ENCODE results near the gene SENP1.

SENP1 gene

DNA sequence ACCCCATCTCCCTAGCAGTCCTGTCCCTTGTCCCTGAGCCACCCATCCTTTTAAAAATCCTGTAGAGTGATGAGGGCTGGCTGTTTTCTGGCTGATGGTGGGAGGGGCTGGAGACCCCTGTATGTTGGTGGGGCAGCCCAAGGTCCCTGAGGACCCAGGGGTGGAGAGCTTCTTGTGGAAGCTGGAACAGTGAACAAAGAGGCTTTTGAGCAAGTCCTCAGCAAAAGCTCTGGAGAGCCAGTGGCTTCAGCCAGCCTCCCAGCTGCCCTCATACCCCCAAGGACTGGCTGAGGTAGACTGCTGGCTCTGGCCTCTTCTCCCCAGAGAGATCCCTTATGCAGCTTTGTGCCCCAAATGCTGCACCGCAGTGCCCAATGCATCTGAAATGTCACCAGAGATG, 72.4 kb downstream of the SENP1 start:
- Histone ChIP-seq H3K27me3 (ENCODE audit: control insufficient read depth in 1 of 2, insufficient read depth in 1 of 2, low read length in 2 of 2) (peaks cover 0 to 28% of the 10 kb centered on the region in 2 experiments), H4K91ac (ENCODE audit: low read length) (no peak overlapping the region), H3K18ac (ENCODE audit: low read depth in 1 of 2, low read length in 2 of 2) (no peak overlapping the region), H3K36me3 (ENCODE audit: control insufficient read depth in 1 of 2, insufficient read depth in 2 of 2, low read depth in 1 of 2, low read length in 2 of 2) (no peaks in the 10 kb centered on the region), H2BK5ac (ENCODE audit: low read depth, low read length, poor library complexity, severe bottlenecking) (no peak overlapping the region), H2BK12ac (ENCODE audit: low read length in 2 of 2) (no peak overlapping the region), H3K9ac (ENCODE audit: low read length) (no peak overlapping the region), H3K4ac (ENCODE audit: low read depth in 1 of 2, low read length in 2 of 2) (no peak overlapping the region), H4K8ac (ENCODE audit: low read length) (no peak overlapping the region), H2AFZ (ENCODE audit: low read depth, low read length) (no peak overlapping the region), H3K4me1 (ENCODE audit: control insufficient read depth, insufficient read depth, low read depth, low read length) (peaks cover 17% of the 10 kb centered on the region), H2BK120ac (ENCODE audit: low read depth, low read length) (no peak overlapping the region), H3K9me3 (ENCODE audit: control insufficient read depth, low read length) (no peaks in the 10 kb centered on the region), H3K4me3 (ENCODE audit: insufficient read depth in 1 of 2, low read depth in 1 of 2, low read length in 2 of 2) (no peak overlapping the region), H3K79me1 (replicated peaks; ENCODE audit: low read length, poor library complexity, severe bottlenecking) (no peaks in the 10 kb centered on the region), H2AK5ac (ENCODE audit: low read length, severe bottlenecking) (no peak overlapping the region), H3K23ac (ENCODE audit: low read length in 2 of 2) (no peak overlapping the region), H3K14ac (ENCODE audit: low read length in 2 of 2) (no peak overlapping the region), H3K4me2 (ENCODE audit: low read length, poor library complexity, severe bottlenecking) (no peak overlapping the region), H2BK15ac (ENCODE audit: low read depth, poor library complexity, severe bottlenecking) (no peak overlapping the region), H3K27ac (ENCODE audit: low read length, poor library complexity, severe bottlenecking) (no peak overlapping the region)
- WGBS: no CpG with 5 or more reads among the region's 1 CpG
- no peak for DNase-seq

DNA sequence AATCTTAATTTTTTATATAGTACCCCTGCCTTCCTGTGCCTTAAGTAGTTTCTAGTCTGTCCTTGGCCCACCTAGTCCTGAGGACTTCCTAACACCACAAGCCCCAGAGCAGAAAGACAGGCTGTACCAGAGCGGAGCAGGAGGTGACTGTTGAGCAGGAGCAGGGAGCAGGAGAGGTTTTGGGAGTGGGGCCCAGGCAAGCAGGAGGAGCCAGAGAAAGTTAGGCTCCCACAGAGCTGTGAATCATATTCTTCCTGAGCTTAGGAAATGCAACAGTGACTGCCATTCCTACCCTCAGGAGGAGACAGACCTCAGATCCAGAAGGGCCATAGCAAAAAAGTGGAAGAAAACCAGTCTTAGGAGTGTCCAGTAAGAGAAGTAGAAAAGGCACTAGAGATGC, 73.3 kb downstream of the SENP1 start:
- 100% methylated on average over 1 of the region's 1 CpG for WGBS
- no peaks in the 10 kb centered on the region for H3K79me1 ChIP-seq (replicated peaks; ENCODE audit: low read length, poor library complexity, severe bottlenecking)
- H3K27me3 ChIP-seq (ENCODE audit: control insufficient read depth in 1 of 2, insufficient read depth in 1 of 2, low read length in 2 of 2): peaks cover 0 to 24% of the 10 kb centered on the region in 2 experiments
- H3K4me3 ChIP-seq (ENCODE audit: insufficient read depth in 1 of 2, low read depth in 1 of 2, low read length in 2 of 2): no peak overlapping the region
- H4K8ac ChIP-seq (ENCODE audit: low read length): no peak overlapping the region
- H3K23ac ChIP-seq (ENCODE audit: low read length in 2 of 2): no peak overlapping the region
- H4K91ac ChIP-seq (ENCODE audit: low read length): no peak overlapping the region
- H3K4me1 ChIP-seq (ENCODE audit: control insufficient read depth, insufficient read depth, low read depth, low read length): peaks cover 17% of the 10 kb centered on the region
- no peak overlapping the region for H2BK15ac ChIP-seq (ENCODE audit: low read depth, poor library complexity, severe bottlenecking)
- H3K36me3 ChIP-seq (ENCODE audit: control insufficient read depth in 1 of 2, insufficient read depth in 2 of 2, low read depth in 1 of 2, low read length in 2 of 2): no peaks in the 10 kb centered on the region
- no peak overlapping the region for H2AK5ac ChIP-seq (ENCODE audit: low read length, severe bottlenecking)
- no peak overlapping the region for H3K4ac ChIP-seq (ENCODE audit: low read depth in 1 of 2, low read length in 2 of 2)
- H3K9me3 ChIP-seq (ENCODE audit: control insufficient read depth, low read length): no peaks in the 10 kb centered on the region
- H3K18ac ChIP-seq (ENCODE audit: low read depth in 1 of 2, low read length in 2 of 2): no peak overlapping the region
- H3K14ac ChIP-seq (ENCODE audit: low read length in 2 of 2): no peak overlapping the region
- no peak overlapping the region for H3K9ac ChIP-seq (ENCODE audit: low read length)
- no peak overlapping the region for H2AFZ ChIP-seq (ENCODE audit: low read depth, low read length)
- no peak overlapping the region for H2BK120ac ChIP-seq (ENCODE audit: low read depth, low read length)
- H2BK12ac ChIP-seq (ENCODE audit: low read length in 2 of 2): no peak overlapping the region
- H3K27ac ChIP-seq (ENCODE audit: low read length, poor library complexity, severe bottlenecking): no peak overlapping the region
- H2BK5ac ChIP-seq (ENCODE audit: low read depth, low read length, poor library complexity, severe bottlenecking): no peak overlapping the region
- H3K4me2 ChIP-seq (ENCODE audit: low read length, poor library complexity, severe bottlenecking): no peak overlapping the region
- no peak for DNase-seq

DNA sequence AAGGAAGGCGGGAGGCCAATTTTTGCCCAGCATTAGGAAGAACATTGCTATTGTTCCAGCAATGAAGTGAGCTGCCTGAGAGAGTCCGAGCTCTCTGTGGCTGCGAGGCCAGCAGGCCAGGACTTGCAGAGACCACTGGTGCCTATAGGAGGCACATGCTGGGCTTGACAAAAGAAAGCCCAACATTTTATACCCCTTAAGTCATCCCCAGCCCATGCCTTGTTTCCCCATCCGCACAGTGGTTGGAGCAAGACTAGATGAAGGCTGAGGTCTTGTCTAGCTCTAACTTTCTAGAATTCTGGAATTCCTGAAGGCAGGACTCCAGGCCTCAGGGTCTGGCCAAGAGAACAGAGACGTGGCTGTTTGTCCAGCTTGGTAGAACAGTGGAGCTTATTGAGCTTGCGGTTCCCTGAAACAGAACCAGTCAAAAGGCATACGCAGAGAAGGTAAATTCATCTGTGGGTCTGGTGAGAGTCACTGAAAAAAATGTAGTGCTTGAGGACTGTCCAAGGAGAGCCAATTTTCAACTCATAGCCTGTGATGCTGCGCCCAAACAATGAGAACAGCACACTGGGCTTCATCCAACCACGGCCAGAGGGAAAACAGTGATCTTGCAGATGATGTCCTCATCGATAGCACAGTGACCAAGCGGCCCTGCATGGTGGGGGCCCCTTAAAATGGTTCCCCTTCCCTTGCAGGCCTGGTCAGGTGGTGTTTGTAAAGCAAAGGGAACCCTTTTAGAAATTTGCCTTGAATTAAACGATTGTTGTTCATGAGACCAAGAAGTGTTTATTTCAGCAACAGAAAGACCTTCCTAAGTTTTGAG, 74.5 kb downstream of the SENP1 start:
- H3K9me3 ChIP-seq (ENCODE audit: control insufficient read depth, low read length): no peaks in the 10 kb centered on the region
- H3K14ac ChIP-seq (ENCODE audit: low read length in 2 of 2): no peak overlapping the region
- no peak overlapping the region for H3K4ac ChIP-seq (ENCODE audit: low read depth in 1 of 2, low read length in 2 of 2)
- H3K79me1 ChIP-seq (replicated peaks; ENCODE audit: low read length, poor library complexity, severe bottlenecking): no peaks in the 10 kb centered on the region
- no peak overlapping the region for H3K4me3 ChIP-seq (ENCODE audit: insufficient read depth in 1 of 2, low read depth in 1 of 2, low read length in 2 of 2)
- no peak overlapping the region for H2BK5ac ChIP-seq (ENCODE audit: low read depth, low read length, poor library complexity, severe bottlenecking)
- no peak overlapping the region for H4K8ac ChIP-seq (ENCODE audit: low read length)
- DNase-seq: no peak
- no peaks in the 10 kb centered on the region for H3K36me3 ChIP-seq (ENCODE audit: control insufficient read depth in 1 of 2, insufficient read depth in 2 of 2, low read depth in 1 of 2, low read length in 2 of 2)
- no peak overlapping the region for H2AFZ ChIP-seq (ENCODE audit: low read depth, low read length)
- H3K18ac ChIP-seq (ENCODE audit: low read depth in 1 of 2, low read length in 2 of 2): no peak overlapping the region
- H2BK120ac ChIP-seq (ENCODE audit: low read depth, low read length): no peak overlapping the region
- 91% methylated on average over 12 of the region's 12 CpGs for WGBS
- no peak overlapping the region for H2BK12ac ChIP-seq (ENCODE audit: low read length in 2 of 2)
- no peak overlapping the region for H3K9ac ChIP-seq (ENCODE audit: low read length)
- no peak overlapping the region for H3K27ac ChIP-seq (ENCODE audit: low read length, poor library complexity, severe bottlenecking)
- H3K4me2 ChIP-seq (ENCODE audit: low read length, poor library complexity, severe bottlenecking): no peak overlapping the region
- H3K4me1 ChIP-seq (ENCODE audit: control insufficient read depth, insufficient read depth, low read depth, low read length): peaks cover 8% of the 10 kb centered on the region
- H3K27me3 ChIP-seq (ENCODE audit: control insufficient read depth in 1 of 2, insufficient read depth in 1 of 2, low read length in 2 of 2): peaks cover 1 to 29% of the 10 kb centered on the region in 2 experiments
- no peak overlapping the region for H2BK15ac ChIP-seq (ENCODE audit: low read depth, poor library complexity, severe bottlenecking)
- no peak overlapping the region for H3K23ac ChIP-seq (ENCODE audit: low read length in 2 of 2)
- no peak overlapping the region for H2AK5ac ChIP-seq (ENCODE audit: low read length, severe bottlenecking)
- no peak overlapping the region for H4K91ac ChIP-seq (ENCODE audit: low read length)

DNA sequence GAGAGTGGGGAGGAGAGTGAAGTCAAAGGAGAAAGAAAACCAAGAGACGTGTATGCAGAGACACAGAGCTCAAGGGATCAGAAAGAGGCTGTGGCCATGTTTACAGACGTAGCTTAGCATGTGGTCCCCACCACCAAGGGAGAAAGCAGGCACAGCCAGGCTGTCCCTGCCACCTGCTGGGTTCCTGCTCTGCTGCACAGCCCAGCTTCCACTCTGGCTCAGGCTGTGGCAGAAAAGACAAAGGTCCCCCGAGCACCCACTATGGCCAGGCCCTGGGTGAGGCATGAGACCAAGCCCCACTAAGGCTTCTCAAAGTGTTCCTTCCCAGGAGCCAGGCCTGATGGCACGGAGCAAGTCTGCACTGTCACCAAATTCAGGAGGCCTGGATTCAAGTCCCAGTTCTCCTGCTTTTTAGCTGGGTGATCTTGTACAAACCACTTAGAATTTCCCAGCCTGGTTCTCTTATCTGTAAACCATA, 75.7 kb downstream of the SENP1 start:
- H2BK15ac ChIP-seq (ENCODE audit: low read depth, poor library complexity, severe bottlenecking): no peak overlapping the region
- H3K4me1 ChIP-seq (ENCODE audit: control insufficient read depth, insufficient read depth, low read depth, low read length): peaks cover 8% of the 10 kb centered on the region
- H3K27me3 ChIP-seq (ENCODE audit: control insufficient read depth in 1 of 2, insufficient read depth in 1 of 2, low read length in 2 of 2): peaks cover 4 to 34% of the 10 kb centered on the region in 2 experiments
- H3K27ac ChIP-seq (ENCODE audit: low read length, poor library complexity, severe bottlenecking): no peak overlapping the region
- no peak overlapping the region for H4K8ac ChIP-seq (ENCODE audit: low read length)
- no peak overlapping the region for H3K9ac ChIP-seq (ENCODE audit: low read length)
- no peak overlapping the region for H3K4me3 ChIP-seq (ENCODE audit: insufficient read depth in 1 of 2, low read depth in 1 of 2, low read length in 2 of 2)
- H3K18ac ChIP-seq (ENCODE audit: low read depth in 1 of 2, low read length in 2 of 2): no peak overlapping the region
- no peak overlapping the region for H2BK12ac ChIP-seq (ENCODE audit: low read length in 2 of 2)
- H3K79me1 ChIP-seq (replicated peaks; ENCODE audit: low read length, poor library complexity, severe bottlenecking): no peaks in the 10 kb centered on the region
- no peak overlapping the region for H3K4ac ChIP-seq (ENCODE audit: low read depth in 1 of 2, low read length in 2 of 2)
- H3K23ac ChIP-seq (ENCODE audit: low read length in 2 of 2): no peak overlapping the region
- H2BK120ac ChIP-seq (ENCODE audit: low read depth, low read length): no peak overlapping the region
- H3K4me2 ChIP-seq (ENCODE audit: low read length, poor library complexity, severe bottlenecking): no peak overlapping the region
- no peaks in the 10 kb centered on the region for H3K36me3 ChIP-seq (ENCODE audit: control insufficient read depth in 1 of 2, insufficient read depth in 2 of 2, low read depth in 1 of 2, low read length in 2 of 2)
- no peak overlapping the region for H2AK5ac ChIP-seq (ENCODE audit: low read length, severe bottlenecking)
- 65% methylated on average over 4 of the region's 4 CpGs for WGBS
- H3K14ac ChIP-seq (ENCODE audit: low read length in 2 of 2): no peak overlapping the region
- no peak overlapping the region for H2AFZ ChIP-seq (ENCODE audit: low read depth, low read length)
- no peaks in the 10 kb centered on the region for H3K9me3 ChIP-seq (ENCODE audit: control insufficient read depth, low read length)
- no peak overlapping the region for H2BK5ac ChIP-seq (ENCODE audit: low read depth, low read length, poor library complexity, severe bottlenecking)
- DNase-seq: no peak
- no peak overlapping the region for H4K91ac ChIP-seq (ENCODE audit: low read length)

Data from mesenchymal stem cell (in vitro differentiated cells and primary cell).